Brain pericyte (primary cell): ENCODE measurements around the gene COL27A1.
"Not testable (repeated sequence)": the region's sequence is repeated elsewhere in the genome, so short reads cannot be mapped to it uniquely, and the experiment has no call there.

Source experiments
- DNase-seq: peaks from one replicate; pipeline ENCODE4 v3.0.0-alpha.2; 2012; ENCODE audit warnings: low read depth, low spot score

COL27A1 gene

DNA sequence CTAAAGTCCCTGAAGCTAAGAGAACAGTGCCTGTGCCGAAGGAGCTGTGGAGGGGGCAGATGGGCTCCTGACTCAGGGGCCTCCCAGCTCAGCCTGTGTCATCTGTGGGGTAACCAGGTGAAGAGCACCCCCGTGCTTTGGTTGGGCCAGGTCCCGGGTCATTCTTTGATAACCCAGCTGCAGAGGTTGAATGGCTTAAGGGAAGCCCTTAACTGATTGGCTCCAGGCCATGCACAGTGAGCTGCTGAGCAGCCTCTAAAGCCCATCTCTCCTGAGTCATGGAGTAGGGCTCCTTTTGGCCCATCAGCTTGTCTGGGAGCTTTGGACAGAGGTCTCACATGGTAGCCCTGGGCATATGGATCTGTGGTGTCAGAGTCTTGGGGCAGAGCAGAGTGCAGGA lies 28.7 kb downstream of the COL27A1 start:
- no peak for DNase-seq

- no peak for DNase-seq
Measured at GRCh38 chr9:114184866-114185265, 29.5 kb downstream of the COL27A1 start.

DNA sequence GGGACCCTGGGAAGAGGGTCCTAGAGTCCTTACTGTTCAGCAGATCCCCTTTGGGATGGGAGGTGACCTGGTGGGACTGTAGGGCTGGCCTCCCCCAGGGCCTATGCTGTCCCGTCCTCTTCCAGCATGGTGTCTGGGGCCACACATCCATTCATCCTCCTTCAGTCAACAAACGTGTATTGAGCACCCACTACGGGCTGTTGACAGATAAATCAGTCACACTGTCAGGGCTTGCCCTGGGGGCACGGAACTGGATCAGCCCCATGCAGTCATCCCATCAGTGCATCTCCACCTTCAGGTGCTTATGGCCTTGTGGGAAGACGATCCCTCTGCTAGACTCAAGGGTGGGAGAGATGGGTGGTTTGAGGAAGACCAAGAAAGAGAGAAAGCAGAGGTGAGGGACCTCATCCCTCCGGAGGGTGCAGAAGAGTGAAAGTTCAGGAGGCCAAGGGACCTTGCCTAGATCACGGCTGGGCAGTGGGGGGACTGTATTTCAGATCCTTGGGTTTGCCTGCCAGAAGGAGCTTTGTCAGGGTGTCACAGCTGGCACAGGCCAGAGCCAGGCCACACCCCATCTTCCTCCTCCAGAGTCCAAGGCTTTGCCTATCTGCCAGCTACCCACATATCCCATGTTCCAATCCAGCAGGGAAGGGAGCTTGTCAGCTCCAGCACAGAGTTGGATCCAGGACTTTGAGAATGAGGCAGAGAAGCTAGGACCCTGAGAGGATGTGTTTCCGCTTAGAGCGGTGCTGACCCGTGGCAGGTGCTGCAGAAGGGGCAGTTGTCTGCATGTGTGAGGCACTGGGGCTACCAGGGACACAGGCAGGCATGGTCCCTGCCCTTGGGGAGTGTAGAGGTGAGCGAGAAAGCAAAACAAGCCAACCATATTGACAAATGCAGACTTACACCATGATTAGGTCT lies 30.5 kb downstream of the COL27A1 start:
- no peak for DNase-seq

GRCh38 chr9:114186605-114187289 lies 31.4 kb downstream of the COL27A1 start:
- no peak for DNase-seq

GRCh38 chr9:114187827-114188226 lies 32.5 kb downstream of the COL27A1 start:
- DNase-seq: no peak

DNA sequence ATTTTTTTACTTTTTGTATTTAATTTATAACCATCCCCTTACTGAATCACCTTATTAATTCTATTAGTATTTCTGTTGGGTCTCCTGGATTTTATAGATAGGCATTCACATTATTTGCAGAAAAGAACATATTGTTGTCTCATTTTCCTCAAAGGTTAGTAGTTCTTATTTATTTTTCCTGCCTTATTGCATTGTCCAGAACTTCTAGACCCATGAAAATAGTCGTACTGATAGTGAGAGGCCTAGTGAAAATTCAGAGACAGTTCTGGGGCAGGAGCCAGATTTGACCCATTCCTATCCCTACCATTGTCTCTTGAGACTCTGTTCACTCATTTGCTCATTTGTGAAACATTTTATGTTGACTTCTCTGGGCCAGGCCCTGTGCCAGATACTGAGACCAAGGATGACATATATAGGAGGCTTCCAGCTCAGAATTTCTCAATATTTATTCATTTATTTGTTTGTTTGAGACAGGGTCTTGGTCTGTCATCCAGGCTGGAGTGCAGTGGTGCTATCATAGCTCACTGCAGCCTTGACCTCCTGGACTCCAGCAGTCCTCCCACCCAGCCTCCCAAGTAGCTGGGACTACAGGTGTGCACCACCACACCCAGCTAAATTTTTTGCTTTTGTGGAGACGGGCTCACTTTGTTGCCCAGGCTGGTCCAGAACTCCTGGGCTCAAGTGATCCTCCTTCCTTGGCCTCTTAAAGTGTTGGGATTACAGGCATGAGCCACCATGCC lies 34.7 kb downstream of the COL27A1 start:
- DNase-seq: no peak

GRCh38 chr9:114190563-114190905 lies 35.2 kb downstream of the COL27A1 start:
- no peak for DNase-seq

GRCh38 chr9:114191402-114191801 lies 36.1 kb downstream of the COL27A1 start:
- not testable (repeated sequence) for DNase-seq

DNA sequence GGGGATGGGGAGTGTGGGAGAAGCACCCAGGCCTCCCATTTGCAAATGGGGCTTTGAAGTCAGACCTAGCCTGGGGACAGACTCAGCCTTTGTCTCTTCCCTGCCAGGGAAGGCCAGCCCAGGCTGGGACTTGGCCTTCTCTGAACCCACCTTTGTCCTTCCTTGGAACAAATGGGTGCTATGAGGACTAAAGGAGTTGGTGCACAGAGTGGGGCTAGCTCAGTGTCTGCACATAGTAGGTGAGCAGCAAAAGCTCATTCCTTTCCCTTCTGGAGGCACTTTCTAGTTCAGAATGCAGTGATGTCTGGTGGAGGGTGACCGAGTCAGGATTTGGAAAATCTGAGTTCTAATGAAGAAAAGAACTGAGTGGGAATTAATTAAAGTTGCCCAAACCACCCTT lies 37.2 kb downstream of the COL27A1 start:
- no peak for DNase-seq

DNA sequence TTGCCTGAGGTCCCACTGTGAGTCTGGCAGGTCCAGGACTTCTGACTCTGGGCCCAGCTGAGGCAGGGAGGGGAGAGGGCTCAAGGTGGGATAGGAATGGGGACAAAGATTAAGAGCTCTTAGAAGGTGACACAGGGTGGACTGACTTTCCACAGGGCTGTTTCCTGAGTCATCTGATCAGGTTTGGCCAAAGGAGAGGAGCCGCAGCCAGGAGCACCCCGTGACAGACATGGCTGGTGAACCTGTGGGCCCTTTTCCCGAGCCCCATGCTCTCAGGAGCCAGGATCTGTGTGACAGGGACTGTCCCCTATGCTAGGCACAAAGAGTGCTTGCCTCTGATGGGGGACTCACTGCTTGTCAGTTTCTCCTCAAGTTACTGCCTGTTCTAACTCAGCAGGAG lies 37.8 kb downstream of the COL27A1 start:
- DNase-seq: no peak

GRCh38 chr9:114196117-114196516 lies 40.8 kb downstream of the COL27A1 start:
- DNase-seq: no peak

GRCh38 chr9:114196979-114197622 lies 41.8 kb downstream of the COL27A1 start:
- DNase-seq: no peak

DNA sequence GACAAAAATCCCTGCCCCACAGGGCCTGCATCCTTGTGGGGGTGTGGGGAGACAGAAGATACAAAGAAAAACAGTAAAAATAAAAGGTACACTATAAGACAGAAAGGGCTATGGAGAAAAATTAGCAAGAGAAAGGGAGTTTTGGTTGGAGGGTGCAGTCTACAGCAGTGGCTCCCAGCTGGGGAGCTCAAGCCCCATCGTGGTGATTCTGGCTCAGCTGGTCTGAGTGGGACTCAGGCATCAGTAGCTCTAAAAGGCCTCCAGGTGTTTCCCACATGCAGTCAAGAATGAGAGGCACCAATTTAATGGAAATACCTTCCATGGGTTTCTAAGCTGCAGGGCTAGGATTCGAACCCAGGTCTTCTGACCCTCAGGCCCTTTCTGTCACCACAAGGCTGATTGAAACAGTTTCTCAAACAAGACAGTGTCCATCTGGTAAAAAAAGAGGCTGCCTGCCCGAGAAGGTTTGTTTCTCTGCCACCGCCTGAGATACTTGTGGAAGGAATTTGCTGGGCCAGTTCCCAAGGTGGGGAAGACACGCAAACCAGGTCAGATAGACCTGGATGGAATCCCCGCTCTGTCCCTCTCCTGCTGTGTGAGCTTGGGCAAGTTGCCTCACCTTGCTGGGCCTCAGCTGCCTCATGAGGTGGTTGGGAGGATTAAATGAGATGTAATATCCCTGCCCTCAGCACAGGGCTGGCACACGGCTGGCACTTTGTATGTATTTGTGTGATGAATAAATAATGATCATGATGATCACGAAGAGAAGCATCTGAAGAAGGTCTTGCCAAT lies 43.1 kb downstream of the COL27A1 start:
- no peak for DNase-seq

GRCh38 chr9:114200721-114201300 lies 45.5 kb downstream of the COL27A1 start:
- DNase-seq: no peak

GRCh38 chr9:114202396-114202795 lies 47.1 kb downstream of the COL27A1 start:
- DNase-seq: no peak

DNA sequence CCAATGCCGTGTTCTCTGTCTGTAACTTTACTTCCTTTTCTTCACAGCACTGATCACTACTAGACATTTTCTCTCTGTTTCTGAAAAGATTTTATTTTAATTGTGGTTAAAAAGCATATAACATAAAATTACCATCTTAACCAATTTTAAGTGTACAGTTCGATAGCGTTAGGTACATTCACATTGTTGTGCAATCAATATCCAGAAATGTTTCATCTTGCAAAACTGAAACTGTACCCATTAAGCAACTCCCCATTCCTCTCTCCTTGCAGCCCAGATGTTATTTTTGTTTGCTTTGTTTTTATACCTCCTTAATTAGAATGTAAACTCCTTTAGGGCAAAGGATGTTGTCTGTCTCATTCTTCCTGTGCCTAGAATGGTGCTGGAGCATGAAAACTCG lies 47.5 kb downstream of the COL27A1 start:
- DNase-seq: no peak

- no peak for DNase-seq
Measured at GRCh38 chr9:114203410-114204140, 48.2 kb downstream of the COL27A1 start.

DNA sequence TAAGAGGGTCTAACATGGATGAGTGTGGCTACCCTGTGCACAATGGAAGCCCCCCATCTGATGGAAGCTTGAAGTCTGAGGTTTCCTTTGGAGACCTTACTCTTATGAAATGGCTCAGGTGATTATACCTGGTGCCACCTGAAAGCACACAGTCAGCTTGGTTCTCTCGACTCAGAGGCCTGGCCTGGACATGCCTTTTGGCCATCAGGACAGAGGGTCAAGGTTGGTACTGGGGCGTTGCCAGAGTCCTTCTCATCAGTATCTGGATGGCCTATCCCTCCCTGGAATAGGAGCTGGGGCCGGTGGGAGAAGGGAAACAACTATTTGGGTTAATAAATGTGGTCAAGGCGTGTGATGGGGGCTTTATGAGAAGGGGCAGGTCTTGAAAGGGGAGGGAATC lies 48.9 kb downstream of the COL27A1 start:
- no peak for DNase-seq

DNA sequence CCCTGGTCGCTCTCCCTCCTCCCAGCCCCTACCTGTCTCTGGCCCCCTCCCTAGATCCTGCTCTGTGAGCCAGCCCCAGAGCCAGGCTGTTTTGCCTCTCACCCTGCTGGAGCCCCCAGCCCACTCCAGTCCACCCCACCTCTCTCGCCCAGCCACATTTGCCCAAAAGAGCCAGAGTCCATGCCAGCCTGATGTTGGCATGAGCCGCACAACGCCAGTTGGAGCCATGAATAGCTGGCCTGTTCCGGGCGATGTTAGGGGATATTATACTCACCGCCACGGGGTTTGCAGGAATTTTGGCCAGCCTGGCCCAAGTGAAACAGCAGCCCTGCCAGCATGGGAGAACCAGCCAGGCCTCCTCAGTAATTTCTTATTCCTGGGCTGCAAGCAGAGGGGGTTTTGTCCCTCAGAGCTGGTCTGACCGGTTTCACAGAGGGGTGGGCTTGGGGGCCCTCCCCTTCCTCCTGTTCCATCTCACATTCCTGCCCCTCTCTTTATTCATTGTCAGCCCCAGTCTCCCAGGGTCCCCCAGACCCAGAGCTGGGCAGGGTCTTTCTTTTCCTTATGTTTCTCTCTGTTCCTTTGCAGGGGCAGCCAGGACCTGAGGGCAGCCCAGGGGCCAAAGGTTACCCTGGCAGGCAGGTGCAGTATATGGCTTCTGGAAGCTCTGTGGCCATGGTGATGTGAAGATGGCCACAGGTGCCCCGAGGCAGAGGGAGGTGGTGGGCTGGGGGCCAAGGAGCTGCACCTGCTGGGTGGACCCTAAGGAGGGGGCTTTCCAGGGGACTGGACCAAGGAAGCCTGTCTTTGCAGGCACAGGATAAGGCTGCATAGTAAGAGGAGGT lies 50.1 kb downstream of the COL27A1 start:
- DNase-seq: no peak
